NCI-H345 (cell line): Measurements from ENCODE around the gene SLC26A3.

ENCODE experiments used
- DNase-seq: peaks from one replicate; lab custom pipeline; 2025; lab: John Stamatoyannopoulos, UW

The SLC26A3 gene

GRCh38 chr7:107815254-107815882 lies 12.3 kb upstream of the SLC26A3 start:
- no peak for DNase-seq

- no peak for DNase-seq
These were observed 10.5 kb upstream of the SLC26A3 start for GRCh38 chr7:107813524-107813923.

GRCh38 chr7:107811934-107812333 lies 8.9 kb upstream of the SLC26A3 start:
- no peak for DNase-seq

GRCh38 chr7:107810626-107811025 lies 7.6 kb upstream of the SLC26A3 start:
- no peak for DNase-seq

- DNase-seq = no peak
These were observed 6.2 kb upstream of the SLC26A3 start for GRCh38 chr7:107809179-107809578.

- DNase-seq = no peak
These were observed 3.3 kb downstream of the SLC26A3 start for GRCh38 chr7:107799647-107800264.

- DNase-seq = no peak
These were observed 10.7 kb downstream of the SLC26A3 start for GRCh38 chr7:107792364-107792763.

- DNase-seq = no peak
These were observed 13.4 kb downstream of the SLC26A3 start for GRCh38 chr7:107789647-107790046.

- DNase-seq = no peak
These were observed 14.4 kb downstream of the SLC26A3 start for GRCh38 chr7:107788662-107789061.

GRCh38 chr7:107788216-107788615 lies 14.8 kb downstream of the SLC26A3 start:
- DNase-seq = no peak

- DNase-seq = no peak
These were observed 17.1 kb downstream of the SLC26A3 start for GRCh38 chr7:107785926-107786325.

GRCh38 chr7:107785170-107785569 lies 17.9 kb downstream of the SLC26A3 start:
- no peak for DNase-seq

- no peak for DNase-seq
These were observed 19.4 kb downstream of the SLC26A3 start for GRCh38 chr7:107783648-107784047.

GRCh38 chr7:107782374-107782773 lies 20.6 kb downstream of the SLC26A3 start:
- no peak for DNase-seq

GRCh38 chr7:107779647-107780099 lies 23.4 kb downstream of the SLC26A3 start:
- DNase-seq = no peak

GRCh38 chr7:107778283-107778682 lies 24.7 kb downstream of the SLC26A3 start:
- DNase-seq = no peak

- no peak for DNase-seq
These were observed 25.3 kb downstream of the SLC26A3 start for GRCh38 chr7:107777702-107778101.

- no peak for DNase-seq
These were observed 30.0 kb downstream of the SLC26A3 start for GRCh38 chr7:107773027-107773426.

GRCh38 chr7:107768263-107768662 lies 34.8 kb downstream of the SLC26A3 start:
- DNase-seq = no peak

GRCh38 chr7:107767391-107767790 lies 35.6 kb downstream of the SLC26A3 start:
- no peak for DNase-seq

GRCh38 chr7:107758667-107759066 lies 44.4 kb downstream of the SLC26A3 start:
- no peak for DNase-seq

- DNase-seq = no peak
These were observed 48.4 kb downstream of the SLC26A3 start for GRCh38 chr7:107754642-107755041.

GRCh38 chr7:107751113-107751512 lies 51.9 kb downstream of the SLC26A3 start:
- no peak for DNase-seq

GRCh38 chr7:107746006-107746405 lies 57.0 kb downstream of the SLC26A3 start:
- DNase-seq = no peak
